ENCODE results near the gene TMEM125.

TMEM125 gene

DNA sequence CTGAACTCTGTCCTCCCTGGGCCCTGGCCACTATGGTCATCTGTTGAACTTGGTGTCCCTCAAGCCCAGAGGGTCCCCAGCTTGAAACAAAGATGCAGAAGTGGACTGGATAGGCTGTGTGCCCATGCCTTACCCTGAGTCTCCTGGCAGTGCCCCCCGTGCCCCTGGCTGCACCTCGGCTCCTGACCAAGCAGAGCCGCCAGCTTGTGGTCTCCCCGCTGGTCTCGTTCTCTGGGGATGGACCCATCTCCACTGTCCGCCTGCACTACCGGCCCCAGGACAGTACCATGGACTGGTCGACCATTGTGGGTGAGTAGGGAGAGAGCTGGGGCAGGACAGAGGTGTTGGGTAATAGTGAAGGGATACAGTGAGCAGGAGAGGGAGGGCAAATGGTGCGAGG is 41.7 kb downstream of the TMEM125 start:
- no peaks in the 10 kb centered on the region for H3K9me3 Mint-ChIP-seq
- no peaks in the 10 kb centered on the region for H3K4me1 Mint-ChIP-seq
- H3K4me3 Mint-ChIP-seq: no peak overlapping the region
- H3K36me3 Mint-ChIP-seq: no peaks in the 10 kb centered on the region
- ATAC-seq (replicated peaks) (no peak), DNase-seq (no peak)
- H3K27ac Mint-ChIP-seq: no peak overlapping the region
- peaks cover 0 to under 1% of the 10 kb centered on the region in 2 donors for H3K27me3 Mint-ChIP-seq

DNA sequence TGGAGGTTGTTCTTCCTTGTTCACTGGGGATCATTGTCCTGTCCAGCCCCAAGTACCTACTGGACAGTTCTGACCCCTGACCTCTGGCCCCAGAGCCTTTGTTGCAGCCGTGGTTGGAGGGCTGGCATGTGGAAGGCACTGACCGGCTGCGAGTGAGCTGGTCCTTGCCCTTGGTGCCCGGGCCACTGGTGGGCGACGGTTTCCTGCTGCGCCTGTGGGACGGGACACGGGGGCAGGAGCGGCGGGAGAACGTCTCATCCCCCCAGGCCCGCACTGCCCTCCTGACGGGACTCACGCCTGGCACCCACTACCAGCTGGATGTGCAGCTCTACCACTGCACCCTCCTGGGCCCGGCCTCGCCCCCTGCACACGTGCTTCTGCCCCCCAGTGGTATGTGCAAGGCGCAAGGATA is 42.4 kb downstream of the TMEM125 start:
- Mint-ChIP-seq H3K9me3 (no peaks in the 10 kb centered on the region), H3K4me3 (no peak overlapping the region), H3K27ac (no peak overlapping the region), H3K4me1 (no peaks in the 10 kb centered on the region), H3K36me3 (no peaks in the 10 kb centered on the region), H3K27me3 (no peaks in the 10 kb centered on the region)
- DNase-seq (no peak), ATAC-seq (replicated peaks) (no peak)

DNA sequence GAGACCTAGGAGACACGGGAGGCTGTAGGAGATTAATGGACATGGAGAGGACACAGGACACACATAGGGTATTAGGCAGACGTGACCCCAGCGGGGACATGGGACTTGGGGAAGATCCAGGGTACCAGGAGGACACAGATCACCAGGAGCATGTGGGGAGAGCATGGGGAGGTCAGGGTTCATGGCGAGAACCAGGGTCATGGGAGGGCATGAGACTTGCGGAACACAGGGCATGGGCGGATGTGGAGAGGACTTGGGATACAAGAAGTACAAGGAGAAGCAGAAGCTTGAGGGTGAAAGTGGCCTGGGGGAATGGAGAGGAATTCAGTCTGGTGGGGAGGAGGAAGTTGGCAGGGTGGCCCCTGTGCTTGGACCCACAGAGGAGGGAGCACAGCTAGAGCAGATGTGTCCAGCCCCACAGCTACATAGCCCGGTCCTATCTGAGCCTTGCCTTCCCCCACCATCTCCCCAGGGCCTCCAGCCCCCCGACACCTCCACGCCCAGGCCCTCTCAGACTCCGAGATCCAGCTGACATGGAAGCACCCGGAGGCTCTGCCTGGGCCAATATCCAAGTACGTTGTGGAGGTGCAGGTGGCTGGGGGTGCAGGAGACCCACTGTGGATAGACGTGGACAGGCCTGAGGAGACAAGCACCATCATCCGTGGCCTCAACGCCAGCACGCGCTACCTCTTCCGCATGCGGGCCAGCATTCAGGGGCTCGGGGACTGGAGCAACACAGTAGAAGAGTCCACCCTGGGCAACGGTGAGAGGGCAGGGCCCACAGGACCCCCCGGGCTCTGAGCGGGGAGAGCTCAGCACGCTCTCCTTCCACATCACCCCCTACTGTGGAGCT is 43.1 kb downstream of the TMEM125 start:
- Mint-ChIP-seq H3K27me3 (no peaks in the 10 kb centered on the region), H3K9me3 (no peaks in the 10 kb centered on the region), H3K4me3 (no peak overlapping the region), H3K4me1 (peaks cover under 1 to 3% of the 10 kb centered on the region in 2 donors), H3K36me3 (no peaks in the 10 kb centered on the region), H3K27ac (no peak overlapping the region)
- DNase-seq (no peak), ATAC-seq (replicated peaks) (no peak)

DNA sequence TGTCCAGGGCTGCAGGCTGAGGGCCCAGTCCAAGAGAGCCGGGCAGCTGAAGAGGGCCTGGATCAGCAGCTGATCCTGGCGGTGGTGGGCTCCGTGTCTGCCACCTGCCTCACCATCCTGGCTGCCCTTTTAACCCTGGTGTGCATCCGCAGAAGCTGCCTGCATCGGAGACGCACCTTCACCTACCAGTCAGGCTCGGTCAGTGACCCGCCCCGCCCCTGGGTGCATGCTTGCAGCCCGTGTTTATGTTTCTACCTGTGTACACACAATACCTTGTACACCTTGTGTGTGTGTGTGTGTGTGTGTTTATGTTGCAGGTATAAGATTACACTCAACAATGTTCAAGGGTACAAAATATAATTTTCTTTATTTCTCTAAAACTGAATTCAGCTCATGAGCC is 44.0 kb downstream of the TMEM125 start:
- H3K27me3 Mint-ChIP-seq: no peaks in the 10 kb centered on the region
- H3K36me3 Mint-ChIP-seq: no peaks in the 10 kb centered on the region
- DNase-seq (no peak), ATAC-seq (replicated peaks) (no peak)
- H3K9me3 Mint-ChIP-seq: no peaks in the 10 kb centered on the region
- no peak overlapping the region for H3K4me3 Mint-ChIP-seq
- peaks cover 4 to 6% of the 10 kb centered on the region in 2 donors for H3K4me1 Mint-ChIP-seq
- H3K27ac Mint-ChIP-seq: no peak overlapping the region

DNA sequence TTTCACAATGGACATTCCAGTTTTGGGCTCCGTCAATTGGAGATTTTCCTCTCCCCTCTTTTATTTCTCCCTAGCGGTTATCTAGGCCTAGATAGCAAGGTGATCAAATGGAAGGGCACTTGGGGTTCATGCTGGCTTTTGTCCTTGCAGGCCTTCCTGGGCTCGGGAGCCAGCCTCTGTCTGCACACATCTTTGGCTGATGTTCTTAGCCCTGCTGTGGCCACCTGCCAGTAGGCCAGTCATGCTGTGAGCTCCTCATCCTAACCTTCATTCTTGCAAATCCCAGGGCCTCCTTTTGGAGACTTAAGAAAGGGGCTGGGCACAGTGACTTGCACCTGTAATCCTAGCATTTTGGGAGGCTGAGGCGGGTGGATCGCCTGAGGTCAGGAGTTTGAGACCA is 44.5 kb downstream of the TMEM125 start:
- Mint-ChIP-seq H3K9me3 (no peaks in the 10 kb centered on the region), H3K27ac (no peak overlapping the region), H3K36me3 (no peaks in the 10 kb centered on the region), H3K27me3 (no peaks in the 10 kb centered on the region), H3K4me1 (peaks cover 4 to 6% of the 10 kb centered on the region in 2 donors), H3K4me3 (no peak overlapping the region)
- no peak for DNase-seq
- no peak for ATAC-seq (replicated peaks)

DNA sequence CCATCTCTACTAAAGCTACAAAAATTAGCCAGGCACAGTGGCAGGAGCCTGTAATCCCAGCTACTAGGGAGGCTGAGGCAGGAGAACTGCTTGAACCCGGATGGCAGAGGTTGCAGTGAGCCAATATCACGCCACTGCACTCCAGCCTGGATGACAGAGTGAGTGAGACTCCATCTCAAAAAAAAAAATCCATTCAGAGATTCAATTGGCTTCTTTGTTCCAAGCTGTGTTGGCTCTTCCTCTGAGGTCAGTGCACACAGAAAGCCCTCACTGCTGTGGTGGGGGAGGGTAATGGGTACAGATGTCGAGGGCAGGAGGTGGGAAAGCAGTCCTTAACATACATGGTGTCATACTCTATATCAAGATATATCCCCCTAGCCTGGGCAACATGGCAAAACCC is 45.7 kb downstream of the TMEM125 start:
- DNase-seq (no peak), ATAC-seq (replicated peaks) (no peak)
- H3K27ac Mint-ChIP-seq: no peak overlapping the region
- peaks cover 6% of the 10 kb centered on the region in 2 donors for H3K4me1 Mint-ChIP-seq
- no peaks in the 10 kb centered on the region for H3K36me3 Mint-ChIP-seq
- no peaks in the 10 kb centered on the region for H3K9me3 Mint-ChIP-seq
- H3K4me3 Mint-ChIP-seq: no peak overlapping the region
- no peaks in the 10 kb centered on the region for H3K27me3 Mint-ChIP-seq

DNA sequence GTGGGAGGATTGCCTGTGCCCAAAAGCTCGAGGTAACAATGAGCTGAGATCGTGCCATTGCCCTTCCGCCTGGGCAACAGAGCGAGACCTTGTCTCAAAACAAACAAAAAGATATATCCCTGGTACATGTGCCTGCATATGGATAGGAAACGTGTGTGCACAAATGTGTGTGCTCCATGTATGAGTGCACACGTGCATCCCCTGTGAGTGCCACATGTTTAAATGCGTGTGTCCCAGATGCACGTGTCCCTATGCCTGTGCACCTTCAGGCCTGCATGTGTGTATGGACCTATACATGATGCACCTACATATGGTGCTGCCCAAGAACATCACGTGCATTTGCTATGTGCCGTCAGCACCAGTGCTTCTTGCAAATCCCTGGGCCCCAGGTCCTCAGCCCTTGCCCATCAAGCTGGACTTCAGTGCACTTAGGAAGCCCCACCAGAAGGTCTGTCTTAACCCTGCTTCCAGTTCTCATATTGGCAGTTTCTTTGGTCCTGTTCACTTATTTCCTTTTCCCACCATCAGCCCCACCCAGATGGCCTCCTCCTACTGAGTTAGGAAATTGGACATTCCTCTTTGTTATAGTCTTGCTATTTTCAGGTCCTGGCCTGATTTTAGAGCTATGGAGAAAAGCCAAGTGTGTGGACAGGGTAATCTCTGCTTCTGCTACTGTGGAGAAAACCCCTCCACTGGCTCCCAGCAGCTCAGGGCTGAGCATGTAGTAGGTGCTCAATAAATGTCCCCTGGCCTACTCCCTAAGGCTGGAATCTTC is 46.4 kb downstream of the TMEM125 start:
- H3K27me3 Mint-ChIP-seq: no peaks in the 10 kb centered on the region

DNA sequence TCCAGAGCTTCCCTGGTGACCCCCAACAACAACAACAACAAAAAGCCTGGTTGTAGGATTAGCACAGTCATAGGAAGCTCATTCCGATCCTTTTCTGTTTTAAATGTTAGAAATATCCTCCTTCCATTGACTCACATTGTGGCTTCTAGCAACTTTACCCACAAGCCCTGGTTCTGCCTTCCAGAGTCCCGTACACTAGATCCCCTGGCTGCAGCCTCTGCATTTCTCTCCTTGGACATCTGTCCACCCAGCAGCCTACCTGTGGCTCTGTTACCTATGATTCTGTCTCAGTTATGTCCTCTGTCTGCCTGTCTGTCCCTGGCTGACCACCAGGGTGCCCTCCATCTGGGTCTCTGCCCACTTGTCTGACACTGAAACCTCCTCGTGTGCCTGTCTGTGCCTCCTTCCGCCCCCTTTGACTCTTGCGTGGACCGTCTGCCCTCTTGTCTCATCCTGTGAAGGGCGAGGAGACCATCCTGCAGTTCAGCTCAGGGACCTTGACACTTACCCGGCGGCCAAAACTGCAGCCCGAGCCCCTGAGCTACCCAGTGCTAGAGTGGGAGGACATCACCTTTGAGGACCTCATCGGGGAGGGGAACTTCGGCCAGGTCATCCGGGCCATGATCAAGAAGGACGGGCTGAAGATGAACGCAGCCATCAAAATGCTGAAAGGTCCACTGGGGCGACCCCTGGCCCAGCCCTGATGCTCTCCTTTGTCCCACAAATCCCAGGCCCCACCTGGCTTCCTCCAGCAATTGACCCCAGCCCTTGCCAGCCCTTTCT is 47.1 kb downstream of the TMEM125 start:
- no peak for DNase-seq
- no peaks in the 10 kb centered on the region for H3K36me3 Mint-ChIP-seq
- H3K27ac Mint-ChIP-seq: no peak overlapping the region
- H3K4me3 Mint-ChIP-seq: no peak overlapping the region
- H3K4me1 Mint-ChIP-seq: peaks cover 6% of the 10 kb centered on the region in 2 donors
- no peak for ATAC-seq (replicated peaks)
- no peaks in the 10 kb centered on the region for H3K27me3 Mint-ChIP-seq
- H3K9me3 Mint-ChIP-seq: no peaks in the 10 kb centered on the region

More for the DNA sequence above, 46.4 kb downstream of the TMEM125 start:
- H3K27ac Mint-ChIP-seq: no peak overlapping the region
- H3K4me3 Mint-ChIP-seq: no peak overlapping the region
- peaks cover 6% of the 10 kb centered on the region in 2 donors for H3K4me1 Mint-ChIP-seq
- H3K9me3 Mint-ChIP-seq: no peaks in the 10 kb centered on the region
- DNase-seq: no peak
- no peak for ATAC-seq (replicated peaks)
- no peaks in the 10 kb centered on the region for H3K36me3 Mint-ChIP-seq

DNA sequence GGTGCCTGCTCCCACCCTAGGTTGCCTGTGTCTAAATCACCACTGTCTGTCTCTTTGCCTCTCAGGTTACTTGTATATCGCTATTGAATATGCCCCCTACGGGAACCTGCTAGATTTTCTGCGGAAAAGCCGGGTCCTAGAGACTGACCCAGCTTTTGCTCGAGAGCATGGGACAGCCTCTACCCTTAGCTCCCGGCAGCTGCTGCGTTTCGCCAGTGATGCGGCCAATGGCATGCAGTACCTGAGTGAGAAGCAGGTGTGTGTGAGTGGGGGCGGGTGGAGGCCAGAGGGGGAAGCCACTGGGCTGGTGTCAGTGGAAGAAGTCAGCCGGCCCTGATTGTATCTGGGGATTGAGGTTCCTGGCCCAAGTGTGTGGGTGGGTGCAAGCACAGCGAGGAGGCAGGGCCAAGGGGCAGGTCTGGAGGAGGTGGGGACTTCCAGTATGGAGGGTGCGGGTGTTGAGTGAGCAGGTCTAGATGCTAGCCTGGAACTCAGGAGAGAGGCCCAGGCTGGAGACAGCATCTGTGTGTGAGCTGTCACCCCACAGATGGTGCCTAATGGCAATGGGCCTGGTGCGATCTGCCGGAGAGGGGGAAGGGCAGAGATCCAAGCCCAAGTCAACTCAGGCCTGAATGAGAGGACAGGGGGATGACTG is 48.2 kb downstream of the TMEM125 start:
- no peaks in the 10 kb centered on the region for H3K36me3 Mint-ChIP-seq
- no peaks in the 10 kb centered on the region for H3K9me3 Mint-ChIP-seq

DNA sequence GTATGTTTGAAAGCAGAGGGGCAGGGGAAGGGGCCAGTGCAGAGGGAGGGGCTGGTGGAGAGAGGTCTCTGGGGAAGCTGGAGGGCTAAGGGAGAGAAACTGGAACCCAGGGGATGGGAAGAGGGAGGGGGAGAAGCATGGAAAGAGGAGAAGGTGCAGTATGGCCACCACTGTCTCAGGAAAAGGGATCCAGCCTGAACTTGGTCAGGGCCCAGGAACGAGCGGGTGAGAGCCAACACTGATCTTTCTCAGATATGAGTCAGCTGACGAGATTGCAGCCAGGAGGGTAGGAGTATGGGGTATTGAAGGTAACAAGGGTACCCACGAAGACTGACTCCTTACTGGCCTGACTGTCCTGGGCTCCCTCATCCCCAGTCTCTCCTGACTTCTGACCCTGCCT is 49.0 kb downstream of the TMEM125 start:
- ATAC-seq (replicated peaks): no peak
- H3K4me3 Mint-ChIP-seq: no peak overlapping the region

More for the DNA sequence above, 48.2 kb downstream of the TMEM125 start:
- no peaks in the 10 kb centered on the region for H3K27me3 Mint-ChIP-seq
- peak overlapping the region in 1 of 2 donors; percentile 14 for H3K4me3 Mint-ChIP-seq
- ATAC-seq (replicated peaks): no peak
- peak overlapping the region; percentile 26 for H3K27ac Mint-ChIP-seq
- H3K4me1 Mint-ChIP-seq: peaks cover 6% of the 10 kb centered on the region in 2 donors
- no peak for DNase-seq

DNA sequence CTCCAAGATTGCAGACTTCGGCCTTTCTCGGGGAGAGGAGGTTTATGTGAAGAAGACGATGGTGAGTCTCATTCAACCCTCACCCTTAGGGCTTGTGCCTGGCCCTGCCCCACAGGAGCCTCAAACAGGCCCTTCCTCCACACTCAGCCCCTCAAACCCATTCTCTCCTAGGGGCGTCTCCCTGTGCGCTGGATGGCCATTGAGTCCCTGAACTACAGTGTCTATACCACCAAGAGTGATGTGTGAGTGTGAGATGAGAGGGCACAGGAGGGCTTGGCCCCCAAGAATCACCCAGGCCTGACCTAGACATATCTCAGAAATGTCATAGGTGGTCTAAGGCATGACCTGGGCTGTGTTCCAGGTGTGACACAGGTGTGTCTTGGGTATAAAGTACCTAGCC is 49.5 kb downstream of the TMEM125 start:
- DNase-seq (no peak), ATAC-seq (replicated peaks) (no peak)
- Mint-ChIP-seq H3K4me1 (peaks cover 6% of the 10 kb centered on the region in 2 donors), H3K4me3 (no peak overlapping the region), H3K27ac (no peak overlapping the region), H3K36me3 (peaks cover 0 to 2% of the 10 kb centered on the region in 2 donors), H3K9me3 (peaks cover 2% of the 10 kb centered on the region in 2 donors), H3K27me3 (no peaks in the 10 kb centered on the region)

More for the DNA sequence above, 49.0 kb downstream of the TMEM125 start:
- peaks cover 6% of the 10 kb centered on the region in 2 donors for H3K4me1 Mint-ChIP-seq
- H3K27ac Mint-ChIP-seq: peak overlapping the region; percentile 54
- no peak for DNase-seq
- no peaks in the 10 kb centered on the region for H3K27me3 Mint-ChIP-seq
- no peaks in the 10 kb centered on the region for H3K9me3 Mint-ChIP-seq
- H3K36me3 Mint-ChIP-seq: no peaks in the 10 kb centered on the region

DNA sequence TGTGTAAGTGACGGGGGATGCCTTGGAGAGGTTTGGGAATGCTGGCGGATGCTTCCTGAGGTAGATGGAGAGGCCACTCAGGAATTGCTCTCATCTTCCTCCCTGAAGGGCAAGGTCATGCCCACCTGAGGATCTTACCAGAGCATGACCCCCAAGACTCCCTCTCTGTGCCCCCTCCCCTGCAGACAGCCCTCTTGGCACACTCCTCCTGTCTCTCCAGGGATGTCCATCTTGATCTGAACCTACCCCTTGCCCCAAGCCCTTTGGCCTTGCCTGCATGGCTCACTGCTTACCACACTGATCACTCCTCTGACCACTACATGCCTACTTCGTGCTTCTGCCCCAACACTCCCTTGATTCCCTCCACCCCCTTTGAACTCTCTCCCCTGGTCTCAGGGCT is 50.0 kb downstream of the TMEM125 start:
- DNase-seq (no peak), ATAC-seq (replicated peaks) (peak in 1 of 2 donors; percentile 46)
- peaks cover 5 to 7% of the 10 kb centered on the region in 2 donors for H3K9me3 Mint-ChIP-seq
- peaks cover 2 to 7% of the 10 kb centered on the region in 2 donors for H3K36me3 Mint-ChIP-seq
- H3K27ac Mint-ChIP-seq: no peak overlapping the region
- peaks cover 6% of the 10 kb centered on the region in 2 donors for H3K4me1 Mint-ChIP-seq
- no peaks in the 10 kb centered on the region for H3K27me3 Mint-ChIP-seq
- H3K4me3 Mint-ChIP-seq: no peak overlapping the region

DNA sequence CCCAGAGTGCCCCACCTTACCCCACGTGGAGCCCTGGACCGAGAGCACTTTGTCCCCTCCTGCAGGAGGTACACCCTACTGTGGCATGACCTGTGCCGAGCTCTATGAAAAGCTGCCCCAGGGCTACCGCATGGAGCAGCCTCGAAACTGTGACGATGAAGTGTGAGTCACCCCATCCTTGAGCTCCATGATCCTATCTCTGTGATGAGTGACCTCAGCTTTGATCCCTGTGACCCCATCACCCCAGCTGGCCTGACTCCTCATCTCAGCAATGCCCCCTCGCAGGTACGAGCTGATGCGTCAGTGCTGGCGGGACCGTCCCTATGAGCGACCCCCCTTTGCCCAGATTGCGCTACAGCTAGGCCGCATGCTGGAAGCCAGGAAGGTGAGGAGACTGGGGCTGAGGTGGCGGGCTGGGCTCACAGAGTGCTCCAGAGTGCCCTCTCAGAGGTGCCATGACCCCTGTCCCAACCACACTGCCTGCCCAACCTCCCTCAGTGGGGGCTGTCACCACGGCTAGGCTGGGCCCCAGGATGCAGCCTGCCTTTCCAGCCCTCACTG is 51.6 kb downstream of the TMEM125 start:
- peaks cover 2 to 11% of the 10 kb centered on the region in 2 donors for H3K36me3 Mint-ChIP-seq
- no peak overlapping the region for H3K4me3 Mint-ChIP-seq
- H3K27ac Mint-ChIP-seq: no peak overlapping the region
- H3K4me1 Mint-ChIP-seq: peaks cover 6% of the 10 kb centered on the region in 2 donors
- H3K27me3 Mint-ChIP-seq: no peaks in the 10 kb centered on the region
- ATAC-seq (replicated peaks) (no peak), DNase-seq (no peak)
- H3K9me3 Mint-ChIP-seq: peaks cover 7 to 9% of the 10 kb centered on the region in 2 donors
